ENCODE measurements around the gene PACRG.

PACRG gene

DNA sequence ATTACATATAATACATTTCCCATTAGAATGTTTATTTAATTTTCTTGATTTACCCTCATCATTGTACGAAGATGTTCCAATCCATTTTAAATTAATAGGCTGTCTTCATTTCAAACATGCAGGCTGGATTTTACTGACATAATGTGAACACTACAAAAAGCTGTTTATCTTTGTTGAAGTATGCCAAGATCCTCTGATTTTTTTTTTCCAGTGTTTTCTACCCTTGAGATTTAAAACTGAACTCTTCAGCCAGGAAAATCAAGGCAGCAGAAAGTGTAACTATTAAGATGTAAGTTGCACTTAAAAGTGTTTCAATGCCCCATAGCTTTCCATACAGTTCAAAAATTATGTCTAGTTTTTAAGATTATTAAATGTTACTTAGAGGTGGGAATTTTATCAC is 43.7 kb upstream of the PACRG start:
- H3K4me3 ChIP-seq (ENCODE audit: low read length), result no peak overlapping the region
- TF ChIP-seq CTCF (IDR thresholded peaks at IDR 0.05; ENCODE audit: insufficient read depth, low read depth, low read length, missing control alignments), result no peak
- DNase-seq (ENCODE audit: low read depth), result no peak

- no peak for TF ChIP-seq CTCF (IDR thresholded peaks at IDR 0.05; ENCODE audit: insufficient read depth, low read depth, low read length, missing control alignments)
- no peak overlapping the region for H3K4me3 ChIP-seq (ENCODE audit: low read length)
- peak; percentile 72 for DNase-seq (ENCODE audit: low read depth)
These were observed 42.8 kb upstream of the PACRG start for GRCh38 chr6:162684961-162685360.

DNA sequence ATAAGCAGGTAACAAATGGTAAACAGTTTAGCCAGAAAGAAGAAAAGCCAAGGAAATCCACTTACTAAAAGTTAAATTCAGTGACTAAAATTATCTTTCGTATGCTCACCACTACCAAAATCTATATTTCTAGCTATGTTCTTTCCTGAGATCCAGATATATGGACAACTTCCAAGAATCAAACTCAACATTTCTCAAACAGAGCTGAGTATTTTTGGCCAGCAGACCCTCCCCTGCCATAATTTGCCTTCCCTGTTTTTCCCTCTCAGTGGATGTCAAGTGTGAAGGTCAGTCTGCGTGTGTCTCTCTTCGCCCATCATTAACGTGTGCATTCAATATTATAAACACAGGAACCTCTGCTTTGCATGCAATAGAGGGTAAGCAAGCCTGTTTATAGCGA is 42.2 kb upstream of the PACRG start:
- no peak overlapping the region for H3K4me3 ChIP-seq (ENCODE audit: low read length)
- no peak for DNase-seq (ENCODE audit: low read depth)
- no peak for TF ChIP-seq CTCF (IDR thresholded peaks at IDR 0.05; ENCODE audit: insufficient read depth, low read depth, low read length, missing control alignments)

- no peak for DNase-seq (ENCODE audit: low read depth)
- no peak for TF ChIP-seq CTCF (IDR thresholded peaks at IDR 0.05; ENCODE audit: insufficient read depth, low read depth, low read length, missing control alignments)
- H3K4me3 ChIP-seq (ENCODE audit: low read length), result no peak overlapping the region
These were observed 38.9 kb upstream of the PACRG start for GRCh38 chr6:162688751-162689345.

DNA sequence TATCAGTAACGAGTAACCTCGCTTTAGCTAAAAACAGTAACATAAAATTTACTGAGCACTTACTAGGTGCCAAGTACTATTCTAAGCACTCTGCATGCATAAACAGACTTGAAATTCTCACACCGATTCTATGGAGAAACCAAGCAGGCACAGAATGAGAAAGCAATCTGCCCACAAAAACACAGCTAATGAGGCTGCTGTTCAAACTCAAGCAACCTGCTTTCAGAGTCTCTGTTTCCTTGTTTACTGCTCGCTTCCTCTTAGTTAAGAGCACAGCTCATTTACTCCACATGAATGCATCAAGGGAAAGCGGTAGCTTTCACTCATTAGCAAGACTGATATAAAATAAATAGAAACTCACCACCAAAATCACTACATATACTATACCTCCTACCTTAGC is 37.6 kb upstream of the PACRG start:
- H3K4me3 ChIP-seq (ENCODE audit: low read length), result no peak overlapping the region

DNA sequence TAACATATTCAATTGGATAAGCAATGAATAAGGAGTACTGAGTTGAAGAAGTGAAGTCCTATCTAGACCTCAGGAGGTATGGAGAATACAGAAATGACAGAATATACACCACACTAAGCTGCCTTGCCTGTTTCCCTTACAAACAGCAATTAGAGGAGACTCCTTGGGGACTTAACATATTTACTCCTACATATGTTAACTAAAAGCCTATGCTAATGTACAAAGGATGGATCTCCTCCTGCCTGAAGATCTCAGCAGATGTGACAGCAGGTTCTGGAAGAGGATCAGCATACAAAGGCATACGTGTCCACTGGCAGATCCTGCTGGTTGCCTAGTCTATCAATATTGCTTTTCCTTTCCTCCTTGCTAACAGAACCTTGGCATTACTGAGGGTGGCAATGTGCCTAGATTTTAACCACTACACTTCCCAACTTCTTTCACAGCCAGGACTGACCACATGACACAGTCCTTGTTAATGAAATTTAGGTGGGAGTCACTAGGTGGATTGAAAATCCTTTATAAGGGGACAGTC is 29.8 kb upstream of the PACRG start:
- H3K4me3 ChIP-seq (ENCODE audit: low read length), result no peak overlapping the region
- TF ChIP-seq CTCF (IDR thresholded peaks at IDR 0.05; ENCODE audit: insufficient read depth, low read depth, low read length, missing control alignments), result no peak
- DNase-seq (ENCODE audit: low read depth), result no peak

More for the DNA sequence above, 37.6 kb upstream of the PACRG start:
- no peak for DNase-seq (ENCODE audit: low read depth)
- no peak for TF ChIP-seq CTCF (IDR thresholded peaks at IDR 0.05; ENCODE audit: insufficient read depth, low read depth, low read length, missing control alignments)

DNA sequence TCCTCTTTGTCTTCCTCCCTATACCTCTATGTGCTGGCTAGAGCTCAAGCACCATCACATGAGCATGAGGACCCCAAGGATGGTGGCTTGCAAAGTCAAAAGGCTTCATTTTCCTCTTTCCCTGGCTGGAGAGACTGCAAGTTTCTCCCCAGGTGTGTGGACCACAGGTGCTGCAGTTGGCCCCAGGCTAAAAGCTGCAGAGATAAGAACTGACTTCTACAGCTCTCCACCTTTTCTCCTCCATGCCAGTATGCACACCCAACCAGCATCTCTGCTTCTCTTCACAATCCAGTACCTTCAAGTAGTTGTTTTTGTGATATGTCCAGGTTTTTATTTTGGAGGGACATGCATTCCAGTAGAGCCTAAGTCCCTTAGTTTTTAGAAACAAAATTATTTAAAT is 29.3 kb upstream of the PACRG start:
- TF ChIP-seq CTCF (IDR thresholded peaks at IDR 0.05; ENCODE audit: insufficient read depth, low read depth, low read length, missing control alignments), result no peak
- DNase-seq (ENCODE audit: low read depth), result no peak
- no peak overlapping the region for H3K4me3 ChIP-seq (ENCODE audit: low read length)
